Muscle layer of duodenum (tissue), 2 donors: Measurements from ENCODE around the gene ZNF396.

Source experiments
- H3K27ac ChIP-seq: one replicate; pipeline ENCODE4 v1.7.0; 2013; ENCODE audit warnings: mild to moderate bottlenecking, low read length
- H3K27me3 ChIP-seq: one replicate; pipeline ENCODE4 v1.7.0; 2013; ENCODE audit warnings: low read depth, mild to moderate bottlenecking, control low read depth, low read length
- H3K36me3 ChIP-seq, 2 donors: one replicate each; pipeline ENCODE4 v1.7.0; 2013; ENCODE audit warnings: low read length in 2 of 2, control low read depth in 1 of 2, mild to moderate bottlenecking in 1 of 2; ENCODE audit not compliant: insufficient read depth in 2 of 2, control insufficient read depth in 1 of 2
- H3K4me1 ChIP-seq, 2 donors: one replicate each; pipeline ENCODE4 v1.7.0; 2013; ENCODE audit warnings: low read length in 2 of 2, mild to moderate bottlenecking in 2 of 2, control low read depth in 1 of 2, moderate library complexity in 1 of 2; ENCODE audit not compliant: insufficient read depth in 2 of 2, control insufficient read depth in 1 of 2
- H3K4me3 ChIP-seq, 2 donors: one replicate each; pipeline ENCODE4 v1.7.0; 2013; ENCODE audit warnings: low read length in 2 of 2, low read depth in 1 of 2, mild to moderate bottlenecking in 1 of 2
- H3K9me3 ChIP-seq, 2 donors: one replicate each; pipeline ENCODE4 v1.7.0; 2013; ENCODE audit warnings: low read length in 2 of 2, control low read depth in 1 of 2, mild to moderate bottlenecking in 1 of 2; ENCODE audit not compliant: control insufficient read depth in 1 of 2
- donor health status: healthy.

The ZNF396 gene

DNA sequence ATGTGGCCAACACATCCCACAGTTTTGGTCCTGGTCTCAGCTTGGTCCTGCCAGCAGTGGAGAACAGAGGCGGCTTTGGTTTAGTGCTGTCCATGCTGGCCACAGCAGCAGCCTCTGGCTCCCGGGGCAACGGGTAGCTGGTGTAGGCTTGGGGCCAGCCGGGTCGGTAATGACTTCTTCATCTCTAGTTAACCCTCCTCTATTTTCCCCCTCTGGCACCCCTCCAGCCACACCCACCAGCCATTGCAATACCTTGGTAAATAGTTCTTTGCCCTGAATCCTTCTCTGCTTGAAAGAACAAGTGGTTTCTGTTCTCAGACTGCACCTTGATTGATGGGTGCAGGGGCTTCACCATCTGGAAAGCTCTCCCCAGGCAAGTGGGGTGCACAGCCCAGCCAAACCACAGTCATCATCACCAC lies 31.7 kb upstream of the ZNF396 start:
- Histone ChIP-seq H3K27ac (no peak overlapping the region), H3K27me3 (no peaks in the 10 kb centered on the region), H3K4me1 (no peaks in the 10 kb centered on the region), H3K4me3 (no peak overlapping the region), H3K9me3 (no peaks in the 10 kb centered on the region), H3K36me3 (no peaks in the 10 kb centered on the region)

DNA sequence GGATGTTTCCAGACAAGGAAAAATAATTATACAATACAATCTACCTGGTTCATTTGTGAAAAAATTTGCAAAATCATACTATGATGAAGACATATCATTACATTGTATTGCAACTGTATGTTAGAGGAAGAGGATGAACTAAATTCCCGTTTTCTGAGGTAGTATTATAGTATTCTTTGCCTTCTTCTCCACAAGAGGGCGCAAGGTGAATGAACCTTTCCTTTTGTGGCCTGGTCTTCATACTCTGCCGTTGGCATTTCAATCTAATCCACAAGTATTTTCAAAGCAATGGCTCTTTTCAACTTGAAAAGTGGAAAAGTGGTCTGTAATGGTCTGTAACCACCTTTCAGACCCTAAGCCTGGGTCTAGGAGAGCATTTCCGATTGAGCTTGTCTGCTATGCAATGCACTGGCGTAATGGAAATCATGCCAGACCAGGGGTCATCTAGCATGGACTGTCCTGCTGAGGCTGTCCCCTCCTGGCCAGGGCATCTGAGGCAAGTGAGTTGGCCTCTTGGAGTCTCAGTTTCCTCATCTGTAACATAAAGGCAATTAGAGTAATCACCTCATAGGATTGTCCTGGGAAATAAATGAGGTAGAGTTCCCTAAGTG lies 30.8 kb upstream of the ZNF396 start:
- Histone ChIP-seq H3K27ac (no peak overlapping the region), H3K9me3 (no peaks in the 10 kb centered on the region), H3K27me3 (no peaks in the 10 kb centered on the region), H3K4me3 (no peak overlapping the region), H3K36me3 (no peaks in the 10 kb centered on the region), H3K4me1 (no peaks in the 10 kb centered on the region)

DNA sequence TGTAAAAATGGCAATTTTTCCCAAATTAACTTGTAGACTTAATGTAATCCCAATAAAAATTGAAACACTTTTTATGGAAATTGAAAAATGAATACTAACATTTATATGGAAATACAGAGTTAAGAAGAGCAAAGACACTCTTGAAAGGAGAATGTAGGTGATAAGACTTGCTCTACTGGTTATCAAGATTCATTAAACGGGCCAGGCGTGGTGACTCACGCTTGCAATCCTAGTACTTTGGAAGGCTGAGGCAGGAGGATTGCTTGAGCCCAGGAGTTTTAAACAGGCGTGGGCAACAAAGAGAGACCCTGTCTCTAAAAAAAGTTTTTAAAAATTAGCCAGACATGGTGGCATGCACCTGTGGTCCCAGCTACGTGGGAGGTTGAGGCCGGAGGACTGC lies 29.5 kb upstream of the ZNF396 start:
- Histone ChIP-seq H3K27me3 (no peaks in the 10 kb centered on the region), H3K4me1 (no peaks in the 10 kb centered on the region), H3K9me3 (no peaks in the 10 kb centered on the region), H3K4me3 (no peak overlapping the region), H3K36me3 (no peaks in the 10 kb centered on the region), H3K27ac (no peak overlapping the region)

DNA sequence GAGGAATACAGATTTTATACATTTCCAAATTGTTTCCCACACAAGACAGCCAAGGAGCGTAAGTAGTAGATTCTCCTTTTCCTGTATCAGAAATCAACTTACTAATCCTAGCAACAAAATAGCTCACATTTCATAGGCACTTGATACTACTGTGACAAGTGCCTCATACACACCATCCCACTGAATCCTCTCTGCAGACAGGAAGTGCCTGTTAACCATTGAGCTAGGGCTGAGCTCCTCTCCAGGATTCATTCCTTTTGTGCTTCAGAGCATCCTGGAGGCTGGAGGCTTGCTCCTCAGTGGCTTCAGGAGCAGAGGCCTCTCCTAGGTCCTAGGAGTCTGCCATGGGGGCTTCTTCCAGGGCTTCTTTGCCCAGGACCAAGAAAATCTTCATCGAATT lies 20.8 kb upstream of the ZNF396 start:
- no peaks in the 10 kb centered on the region for H3K9me3 ChIP-seq
- H3K36me3 ChIP-seq: no peaks in the 10 kb centered on the region
- no peak overlapping the region for H3K4me3 ChIP-seq
- H3K4me1 ChIP-seq: no peaks in the 10 kb centered on the region
- no peak overlapping the region for H3K27ac ChIP-seq
- H3K27me3 ChIP-seq: no peaks in the 10 kb centered on the region

DNA sequence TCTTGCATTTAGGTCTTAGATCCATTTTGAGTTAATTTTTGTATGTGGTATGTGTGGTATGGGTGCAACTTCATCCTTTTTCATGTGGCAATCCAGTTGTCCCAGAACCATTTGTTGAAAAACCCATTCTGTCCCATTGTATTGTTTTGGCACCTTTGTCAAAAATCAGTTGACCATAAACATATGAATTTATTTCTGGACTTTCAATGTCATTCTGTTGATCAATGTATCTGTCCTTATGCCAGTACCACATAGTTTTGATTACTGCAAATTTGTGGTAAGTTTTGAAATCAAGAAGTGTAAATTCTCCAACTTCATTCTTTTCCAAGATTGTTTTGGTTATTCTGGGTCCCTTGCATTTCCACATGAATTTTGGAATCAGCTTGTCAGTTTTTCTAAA lies 16.6 kb upstream of the ZNF396 start:
- Histone ChIP-seq H3K27me3 (no peaks in the 10 kb centered on the region), H3K27ac (no peak overlapping the region), H3K4me3 (no peak overlapping the region), H3K36me3 (no peaks in the 10 kb centered on the region), H3K9me3 (peaks cover 0 to 3% of the 10 kb centered on the region in 2 donors), H3K4me1 (no peaks in the 10 kb centered on the region)

DNA sequence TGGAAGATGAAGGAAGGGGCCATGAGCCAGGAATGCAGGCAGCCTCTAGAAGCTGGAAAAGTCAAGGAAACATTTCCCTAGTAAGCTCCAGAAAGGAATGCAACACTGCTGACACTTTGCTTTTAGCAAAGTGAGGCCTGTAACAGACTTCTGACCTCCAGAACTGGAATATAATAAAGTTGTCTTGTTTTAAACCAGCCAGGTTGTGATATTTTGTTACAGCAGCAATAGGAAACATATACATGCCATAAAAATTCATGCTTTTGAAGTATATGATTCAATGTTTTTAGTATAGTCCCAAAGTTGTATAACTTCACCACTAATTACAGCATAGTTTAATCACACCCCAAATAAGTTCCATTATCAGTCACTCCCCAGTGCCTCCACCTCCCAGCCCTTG lies 15.2 kb upstream of the ZNF396 start:
- H3K27me3 ChIP-seq: no peaks in the 10 kb centered on the region
- no peak overlapping the region for H3K4me3 ChIP-seq
- H3K27ac ChIP-seq: no peak overlapping the region
- no peaks in the 10 kb centered on the region for H3K4me1 ChIP-seq
- no peaks in the 10 kb centered on the region for H3K36me3 ChIP-seq
- H3K9me3 ChIP-seq: peaks cover 0 to 3% of the 10 kb centered on the region in 2 donors

DNA sequence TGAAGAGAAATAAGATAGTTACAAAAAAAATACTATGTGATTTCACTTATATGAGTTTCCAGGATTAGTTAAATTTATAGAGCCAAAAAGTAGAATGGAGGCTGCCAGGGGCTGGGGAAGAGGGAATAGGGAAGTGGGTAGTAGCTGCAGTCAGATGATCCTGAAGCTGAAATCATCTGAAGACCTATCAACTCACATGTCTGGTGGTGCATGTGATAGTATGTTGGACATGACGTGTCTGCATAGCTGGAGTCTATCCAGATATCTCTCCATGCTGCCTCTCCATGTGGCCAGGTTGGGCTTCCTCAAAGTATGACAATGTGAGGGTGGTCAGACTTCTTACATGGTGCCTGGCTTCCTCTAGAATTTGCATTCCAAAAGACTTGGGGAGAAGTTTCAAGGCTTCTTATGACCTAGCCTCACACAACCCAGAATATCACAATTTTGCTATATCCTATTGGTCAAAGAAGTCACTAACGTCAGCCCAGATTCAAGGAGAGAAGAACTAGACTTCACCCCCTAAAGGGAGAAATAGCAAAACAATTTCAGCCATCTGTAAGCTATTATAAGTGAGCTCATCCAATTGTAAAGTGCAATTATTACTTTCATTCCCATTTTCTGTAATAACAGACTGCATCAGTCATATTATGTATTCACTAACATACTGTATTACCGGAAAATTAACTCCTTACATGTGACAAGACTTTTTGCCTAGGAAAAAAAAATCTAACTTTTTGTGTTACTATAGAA lies 14.0 kb upstream of the ZNF396 start:
- Histone ChIP-seq H3K27me3 (no peaks in the 10 kb centered on the region), H3K36me3 (no peaks in the 10 kb centered on the region), H3K9me3 (peaks cover 0 to 3% of the 10 kb centered on the region in 2 donors), H3K27ac (no peak overlapping the region), H3K4me1 (no peaks in the 10 kb centered on the region), H3K4me3 (no peak overlapping the region)

DNA sequence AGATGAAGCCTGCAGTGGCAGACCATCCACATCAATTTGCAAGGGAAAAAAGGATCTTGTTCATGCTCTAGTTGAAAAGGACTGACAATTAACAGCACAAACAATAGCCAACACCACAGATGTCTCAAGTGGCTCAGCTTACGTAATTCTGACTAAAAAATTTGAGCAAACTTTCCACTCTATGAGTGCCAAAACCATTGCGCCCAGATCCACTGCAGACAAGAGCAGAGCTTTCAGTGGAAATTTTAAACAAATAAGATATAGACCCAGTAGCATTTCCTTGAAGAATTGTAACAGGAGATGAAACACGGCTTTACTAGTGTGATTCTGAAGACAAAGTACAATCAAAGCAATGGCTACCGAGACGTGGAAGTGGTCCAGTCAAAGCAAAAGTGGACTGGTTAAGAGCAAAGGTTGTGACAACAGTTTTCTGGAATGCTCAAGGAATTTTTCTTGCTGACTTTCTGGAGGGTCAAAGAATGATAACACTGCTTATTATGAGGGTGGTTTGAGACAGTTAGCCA lies 12.0 kb upstream of the ZNF396 start:
- Histone ChIP-seq H3K9me3 (peaks cover 0 to 3% of the 10 kb centered on the region in 2 donors), H3K4me3 (no peak overlapping the region), H3K4me1 (no peaks in the 10 kb centered on the region), H3K27me3 (no peaks in the 10 kb centered on the region), H3K36me3 (no peaks in the 10 kb centered on the region), H3K27ac (no peak overlapping the region)

DNA sequence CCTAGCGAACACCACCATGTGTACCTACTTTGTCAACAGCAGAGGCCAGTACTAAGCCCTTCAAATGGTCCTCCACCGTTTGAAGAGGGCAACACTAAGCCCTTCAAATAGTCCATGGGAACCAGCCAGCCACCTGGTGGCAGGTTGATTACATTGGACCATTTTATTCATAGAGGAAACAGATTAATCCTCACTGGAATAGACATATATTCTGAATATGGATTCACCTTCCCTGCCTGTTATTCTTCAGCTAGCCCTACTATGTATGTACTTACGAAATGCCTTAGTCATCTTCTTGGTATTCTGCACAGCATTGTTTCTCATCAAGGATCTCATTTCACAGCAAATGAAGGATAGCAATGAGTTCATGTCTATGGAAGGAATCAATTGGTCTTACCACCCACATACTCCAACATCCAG lies 10.0 kb upstream of the ZNF396 start:
- H3K4me3 ChIP-seq: no peak overlapping the region
- no peaks in the 10 kb centered on the region for H3K36me3 ChIP-seq
- H3K4me1 ChIP-seq: no peaks in the 10 kb centered on the region
- H3K27ac ChIP-seq: no peak overlapping the region
- H3K9me3 ChIP-seq: no peaks in the 10 kb centered on the region
- H3K27me3 ChIP-seq: no peaks in the 10 kb centered on the region

DNA sequence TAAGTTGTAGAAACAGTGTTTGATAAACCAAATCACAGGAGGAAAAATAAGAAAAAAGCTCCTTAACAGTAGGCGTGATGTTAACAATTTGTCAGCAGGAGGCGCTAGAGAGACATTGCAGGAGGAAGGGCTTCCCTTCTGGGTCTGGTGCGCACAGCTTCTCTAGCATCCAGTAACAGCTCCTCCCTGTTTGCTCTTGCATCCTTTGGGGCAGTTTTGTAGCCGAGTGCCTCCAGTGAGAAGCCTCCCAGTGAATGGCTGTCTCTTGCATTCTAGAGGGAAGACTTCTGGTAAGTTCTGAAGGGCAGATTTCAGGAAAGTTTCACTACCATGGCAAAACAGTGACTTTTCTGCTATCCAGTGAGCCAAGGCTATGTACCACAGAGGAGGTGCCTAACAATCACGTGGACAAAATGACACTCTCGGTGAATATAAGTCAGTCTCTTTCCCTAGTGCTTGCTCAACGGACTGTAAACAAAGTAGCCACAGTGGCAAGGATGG lies 9.5 kb upstream of the ZNF396 start:
- no peaks in the 10 kb centered on the region for H3K36me3 ChIP-seq
- no peaks in the 10 kb centered on the region for H3K4me1 ChIP-seq
- no peak overlapping the region for H3K4me3 ChIP-seq
- no peaks in the 10 kb centered on the region for H3K27me3 ChIP-seq
- no peaks in the 10 kb centered on the region for H3K9me3 ChIP-seq
- no peak overlapping the region for H3K27ac ChIP-seq

DNA sequence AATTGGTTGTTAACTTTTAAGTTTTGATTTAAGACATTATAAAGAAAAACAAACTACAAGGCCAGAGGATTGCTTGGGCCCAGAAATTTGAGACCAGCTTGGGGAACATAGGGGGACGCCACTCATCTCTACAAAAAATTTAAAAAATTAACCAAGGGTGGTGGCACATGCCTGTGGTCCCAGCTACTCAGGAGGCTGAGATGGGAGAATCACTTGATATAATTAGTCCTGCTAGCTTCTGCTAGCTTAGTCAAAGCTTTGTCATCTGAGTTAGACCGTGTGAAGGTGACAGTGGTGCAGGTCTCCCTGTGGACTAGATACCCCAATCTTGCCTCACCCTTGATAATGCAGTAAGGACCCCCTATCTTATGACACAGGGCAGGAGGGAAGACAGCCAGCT lies 6.0 kb upstream of the ZNF396 start:
- Histone ChIP-seq H3K27ac (no peak overlapping the region), H3K36me3 (no peaks in the 10 kb centered on the region), H3K4me1 (no peaks in the 10 kb centered on the region), H3K4me3 (no peak overlapping the region), H3K9me3 (no peaks in the 10 kb centered on the region), H3K27me3 (no peaks in the 10 kb centered on the region)
